Ovary (tissue), 3 donors: ENCODE results near the gene PDK1.
"Not testable (repeated sequence)": the region's sequence is repeated elsewhere in the genome, so short reads cannot be mapped to it uniquely, and the experiment has no call there.

ENCODE experiments used
- POLR2A ChIP-seq: fragments of 450-650 bp; IDR thresholded peaks from one replicate; pipeline ENCODE4 v1.6.1; 2017; ENCODE audit warnings: antibody characterized with exemption, mild to moderate bottlenecking, moderate library complexity
- TF ChIP-seq, protein P1 (sequence below), 3 donors: fragments of 450-650 bp in 2 of 3; fragments of 200-600 bp in 1 of 3; IDR thresholded peaks; one replicate each; pipeline versions ENCODE4 v1.5.1 to v1.8.0; 2016 to 2022; ENCODE audit warnings: antibody characterized with exemption in 3 of 3, mild to moderate bottlenecking in 1 of 3
- donor health status: DM: no; HTN: no; CAD: no.

DNA sequence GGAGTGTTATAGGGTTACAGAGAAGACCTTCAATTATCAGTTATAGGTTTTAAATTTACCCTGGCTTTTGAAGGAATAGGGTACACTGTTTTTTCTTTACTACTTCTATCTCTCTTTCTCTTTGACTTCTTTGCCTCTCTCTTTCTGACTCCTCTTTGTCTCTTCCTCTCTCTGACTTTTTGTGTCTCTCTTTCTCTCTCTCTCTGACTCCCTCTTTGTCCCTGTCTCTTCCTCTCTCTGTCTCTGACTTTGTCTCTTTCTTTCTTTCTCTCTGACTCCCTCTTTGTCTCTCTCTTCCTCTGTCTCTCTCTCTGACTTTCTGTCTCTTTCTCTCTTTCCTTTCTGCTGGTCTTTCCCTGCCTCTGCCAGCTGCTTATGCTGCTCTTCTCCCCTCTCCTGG, 36.3 kb downstream of the PDK1 start:
- TF ChIP-seq, protein P1, sequence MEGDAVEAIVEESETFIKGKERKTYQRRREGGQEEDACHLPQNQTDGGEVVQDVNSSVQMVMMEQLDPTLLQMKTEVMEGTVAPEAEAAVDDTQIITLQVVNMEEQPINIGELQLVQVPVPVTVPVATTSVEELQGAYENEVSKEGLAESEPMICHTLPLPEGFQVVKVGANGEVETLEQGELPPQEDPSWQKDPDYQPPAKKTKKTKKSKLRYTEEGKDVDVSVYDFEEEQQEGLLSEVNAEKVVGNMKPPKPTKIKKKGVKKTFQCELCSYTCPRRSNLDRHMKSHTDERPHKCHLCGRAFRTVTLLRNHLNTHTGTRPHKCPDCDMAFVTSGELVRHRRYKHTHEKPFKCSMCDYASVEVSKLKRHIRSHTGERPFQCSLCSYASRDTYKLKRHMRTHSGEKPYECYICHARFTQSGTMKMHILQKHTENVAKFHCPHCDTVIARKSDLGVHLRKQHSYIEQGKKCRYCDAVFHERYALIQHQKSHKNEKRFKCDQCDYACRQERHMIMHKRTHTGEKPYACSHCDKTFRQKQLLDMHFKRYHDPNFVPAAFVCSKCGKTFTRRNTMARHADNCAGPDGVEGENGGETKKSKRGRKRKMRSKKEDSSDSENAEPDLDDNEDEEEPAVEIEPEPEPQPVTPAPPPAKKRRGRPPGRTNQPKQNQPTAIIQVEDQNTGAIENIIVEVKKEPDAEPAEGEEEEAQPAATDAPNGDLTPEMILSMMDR (IDR thresholded peaks at IDR 0.05), result not testable (repeated sequence)
- TF ChIP-seq POLR2A, result not testable (repeated sequence)
